A673 (cell line): ENCODE results near the gene CPAMD8.

Experiments used
- CTCF ChIP-seq: fragments of 300-800, 200-600 bp; sonication (generic); conservative IDR thresholded peaks from 2 replicates; pipeline ENCODE4 v1.5.1; 2017; ENCODE audit warnings: low read depth, mild to moderate bottlenecking, antibody characterized with exemption, low read length, moderate library complexity, mixed read lengths
- EZH2 ChIP-seq: fragments of 200-600 bp; sonication (generic); IDR thresholded peaks from 2 replicates; pipeline ENCODE4 v1.6.1; 2017; ENCODE audit warnings: borderline replicate concordance, low read depth, mild to moderate bottlenecking, mixed read lengths, antibody characterized with exemption, low read length; ENCODE audit not compliant: poor library complexity, severe bottlenecking

GRCh38 chr19:17006579-17006978 is 20.0 kb downstream of the CPAMD8 start:
- TF ChIP-seq CTCF (no peak), EZH2 (no peak)
